Gastrocnemius medialis (tissue), 4 donors: ENCODE measurements around the gene ADGRL3. TPM values are rescaled to one million over a fixed set of nuclear protein-coding genes. Genes with fewer than 3 reads are reported as not detected.
"Not testable (repeated sequence)": the region's sequence is repeated elsewhere in the genome, so short reads cannot be mapped to it uniquely, and the experiment has no call there.

Experiments used
- ATAC-seq, 2 donors: fragments of 150-250 bp; one replicate each; pipeline ENCODE4 v1.9.1; 2016
- DNase-seq, 2 donors: peaks; one replicate each; pipeline ENCODE4 v3.0.0-alpha.2; 2019
- H3K27ac ChIP-seq, 4 donors: fragments of 200-600 bp; sonication (generic); 1 replicate in 1 of 4; 2 replicates in 3 of 4; pipeline ENCODE4 v1.5.1; 2016 to 2018; ENCODE audit warnings: mild to moderate bottlenecking in 2 of 4, moderate library complexity in 1 of 4
- H3K27me3 ChIP-seq, 3 donors: fragments of 200-600 bp; sonication (generic) in 2 of 3; 1 replicate in 1 of 3; 2 replicates in 2 of 3; pipeline versions ENCODE4 v1.5.1 to v1.6.0; 2016 to 2019; ENCODE audit warnings: mild to moderate bottlenecking in 1 of 3, moderate library complexity in 1 of 3
- H3K36me3 ChIP-seq, 2 donors: fragments of 200-600 bp; sonication (generic) in 1 of 2; one replicate each; pipeline ENCODE4 v1.5.1; 2017 to 2018
- H3K4me1 ChIP-seq, 2 donors: fragments of 200-600 bp; sonication (generic) in 1 of 2; one replicate each; pipeline ENCODE4 v1.5.1; 2016 to 2017; ENCODE audit warnings: mild to moderate bottlenecking in 2 of 2
- H3K4me3 ChIP-seq, 4 donors: fragments of 200-600 bp; sonication (generic) in 3 of 4; 1 replicate in 1 of 4; 2 replicates in 3 of 4; pipeline ENCODE4 v1.5.1; 2016 to 2019; ENCODE audit warnings: mild to moderate bottlenecking in 2 of 4
- H3K9me3 ChIP-seq, 3 donors: fragments of 200-600 bp; sonication (generic) in 2 of 3; 1 replicate in 1 of 3; 2 replicates in 2 of 3; pipeline ENCODE4 v1.5.1; 2016 to 2019
- CTCF ChIP-seq, 5 experiments: fragments of 450-650 bp in 3 of 5; fragments of 200-600 bp in 2 of 5; sonication (generic) in 2 of 5; IDR thresholded peaks in 4 of 5; conservative IDR thresholded peaks in 1 of 5; 1 replicate in 4 of 5; 2 replicates in 1 of 5; pipeline ENCODE4 v1.5.1; 2016 to 2019; ENCODE audit warnings: antibody characterized with exemption in 5 of 5, mild to moderate bottlenecking in 3 of 5, moderate library complexity in 3 of 5
- POLR2A ChIP-seq, 2 donors: fragments of 450-650 bp; IDR thresholded peaks; one replicate each; pipeline ENCODE4 v1.6.1; 2017; ENCODE audit warnings: antibody characterized with exemption in 2 of 2, mild to moderate bottlenecking in 2 of 2, moderate library complexity in 2 of 2
- in situ Hi-C, 4 donors: fragments of 200-750 bp; cut with MboI; loops; one replicate each; pipeline versions ENCODE4 v1.15.0 to v1.8.0; 2017; ENCODE audit warnings: low sequenced_read_pairs in 4 of 4
- intact Hi-C: fragments of 100-400 bp; cut with DNase I; formaldehyde crosslinking; loops from one replicate; pipeline ENCODE4 v1.15.1; 2023; ENCODE audit warnings: low total_unique reads
- total RNA-seq, 4 donors: library from RNA; depleted of rRNA; stranded (reverse); fragments of >200 nt; gene quantifications; one replicate each; pipeline versions ENCODE4 v1.1.0 to v1.2.3, GENCODE V29; 2016

ADGRL3 gene
- total RNA-seq, 4 donors from 2014 or later: 0.69 to 2.2 (median 1.1) TPM

GRCh38 chr4:61959087-61959486, 759.0 kb downstream of the ADGRL3 start:
- ATAC-seq (no peak), DNase-seq (no peak)
- intact Hi-C loops (no loop called here), in situ Hi-C loops (no loop called here)
- Histone ChIP-seq H3K4me1 (no peaks in the 10 kb centered on the region), H3K27ac (no peak overlapping the region), H3K9me3 (no peaks in the 10 kb centered on the region), H3K27me3 (no peaks in the 10 kb centered on the region), H3K4me3 (no peak overlapping the region), H3K36me3 (no peaks in the 10 kb centered on the region)
- no peak for TF ChIP-seq CTCF (IDR thresholded peaks at IDR 0.05 in 4 of 5, conservative IDR thresholded peaks at IDR 0.05 in 1 of 5)
- no peak for TF ChIP-seq POLR2A (IDR thresholded peaks at IDR 0.05)

- H3K9me3 ChIP-seq: no peaks in the 10 kb centered on the region
- no peaks in the 10 kb centered on the region for H3K36me3 ChIP-seq
- H3K27ac ChIP-seq: no peak overlapping the region
- intact Hi-C loops (no loop called here), in situ Hi-C loops (no loop called here)
- H3K27me3 ChIP-seq: no peaks in the 10 kb centered on the region
- H3K4me1 ChIP-seq: no peaks in the 10 kb centered on the region
- DNase-seq: no peak
- TF ChIP-seq POLR2A (IDR thresholded peaks at IDR 0.05): no peak
- TF ChIP-seq CTCF (IDR thresholded peaks at IDR 0.05 in 4 of 5, conservative IDR thresholded peaks at IDR 0.05 in 1 of 5): no peak
- no peak overlapping the region for H3K4me3 ChIP-seq
- ATAC-seq: no peak
These were observed 784.3 kb downstream of the ADGRL3 start for GRCh38 chr4:61984260-61984909.

DNA sequence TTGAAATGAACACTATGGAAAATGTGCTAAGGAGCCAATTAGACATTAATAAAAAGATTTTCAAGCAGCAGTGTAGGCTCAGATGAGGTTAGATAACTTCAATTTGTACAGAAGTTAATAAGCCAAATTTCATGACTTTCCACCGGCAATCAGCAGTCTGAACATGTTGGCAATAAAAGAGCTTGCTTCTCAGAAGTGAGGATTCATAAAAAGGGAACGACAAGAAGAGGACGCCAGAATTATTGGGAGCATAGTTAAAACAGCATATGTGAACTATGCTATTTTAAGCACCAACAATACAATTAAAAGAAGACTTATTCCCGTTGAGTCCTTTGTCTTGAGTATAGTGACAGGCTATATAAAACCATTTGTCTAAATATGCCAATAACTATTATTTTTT, 785.3 kb downstream of the ADGRL3 start:
- Histone ChIP-seq H3K9me3 (no peaks in the 10 kb centered on the region), H3K27ac (no peak overlapping the region), H3K27me3 (no peaks in the 10 kb centered on the region), H3K4me1 (no peaks in the 10 kb centered on the region), H3K4me3 (no peak overlapping the region), H3K36me3 (no peaks in the 10 kb centered on the region)
- ATAC-seq: no peak
- TF ChIP-seq CTCF (IDR thresholded peaks at IDR 0.05 in 4 of 5, conservative IDR thresholded peaks at IDR 0.05 in 1 of 5): no peak
- intact Hi-C loops: no loop called here
- in situ Hi-C loops: no loop called here
- no peak for DNase-seq

- H3K27me3 ChIP-seq, H3K4me1 ChIP-seq, H3K36me3 ChIP-seq, H3K9me3 ChIP-seq, ATAC-seq, intact Hi-C loops, in situ Hi-C loops, H3K4me3 ChIP-seq, H3K27ac ChIP-seq, DNase-seq: not testable (repeated sequence)
These were observed 786.8 kb downstream of the ADGRL3 start for GRCh38 chr4:61986929-61987328.

- H3K4me1 ChIP-seq: no peaks in the 10 kb centered on the region
- intact Hi-C loops (no loop called here), in situ Hi-C loops (no loop called here)
- no peak for DNase-seq
- H3K27ac ChIP-seq: no peak overlapping the region
- no peak overlapping the region for H3K4me3 ChIP-seq
- H3K27me3 ChIP-seq: no peaks in the 10 kb centered on the region
- H3K36me3 ChIP-seq: no peaks in the 10 kb centered on the region
- ATAC-seq: no peak
- TF ChIP-seq POLR2A (IDR thresholded peaks at IDR 0.05) (no peak), CTCF (IDR thresholded peaks at IDR 0.05 in 4 of 5, conservative IDR thresholded peaks at IDR 0.05 in 1 of 5) (no peak)
- H3K9me3 ChIP-seq: no peaks in the 10 kb centered on the region
These were observed 792.2 kb downstream of the ADGRL3 start for GRCh38 chr4:61992351-61992750.
